Stimulated activated naive CD4-positive, alpha-beta T cell treated with Interleukin-2 at 50 U/mL for 16 hours (primary cell): Measurements from ENCODE around the gene SH3BGR.
"Not testable (repeated sequence)": the region's sequence is repeated elsewhere in the genome, so short reads cannot be mapped to it uniquely, and the experiment has no call there.

Experiments used
- DNase-seq: peaks from one replicate; lab custom pipeline; 2025; lab: John Stamatoyannopoulos, UW

The SH3BGR gene

GRCh38 chr21:39515684-39516472 is 64.1 kb downstream of the SH3BGR start:
- no peak for DNase-seq

- peak; percentile 11 for DNase-seq
Observed at GRCh38 chr21:39518055-39518846, 66.5 kb downstream of the SH3BGR start.

GRCh38 chr21:39518847-39519210 is 67.1 kb downstream of the SH3BGR start:
- no peak for DNase-seq

GRCh38 chr21:39519835-39520234 is 68.1 kb downstream of the SH3BGR start:
- no peak for DNase-seq

- DNase-seq, result no peak
Observed at GRCh38 chr21:39523399-39523798, 71.6 kb downstream of the SH3BGR start.

- no peak for DNase-seq
Observed at GRCh38 chr21:39523915-39524314, 72.1 kb downstream of the SH3BGR start.

GRCh38 chr21:39525129-39525528 is 73.4 kb downstream of the SH3BGR start:
- DNase-seq, result no peak

- no peak for DNase-seq
Observed at GRCh38 chr21:39525601-39526000, 73.8 kb downstream of the SH3BGR start.

GRCh38 chr21:39527067-39527595 is 75.4 kb downstream of the SH3BGR start:
- no peak for DNase-seq

- no peak for DNase-seq
Observed at GRCh38 chr21:39527664-39528381, 76.1 kb downstream of the SH3BGR start.

GRCh38 chr21:39529026-39529425 is 77.3 kb downstream of the SH3BGR start:
- DNase-seq, result no peak

- no peak for DNase-seq
Observed at GRCh38 chr21:39531064-39531463, 79.3 kb downstream of the SH3BGR start.

- DNase-seq, result no peak
Observed at GRCh38 chr21:39531840-39532239, 80.1 kb downstream of the SH3BGR start.

GRCh38 chr21:39533545-39534380 is 82.0 kb downstream of the SH3BGR start:
- DNase-seq, result no peak

- DNase-seq, result no peak
Observed at GRCh38 chr21:39535646-39536437, 84.1 kb downstream of the SH3BGR start.

- no peak for DNase-seq
Observed at GRCh38 chr21:39536835-39537234, 85.1 kb downstream of the SH3BGR start.

GRCh38 chr21:39537571-39537970 is 85.8 kb downstream of the SH3BGR start:
- no peak for DNase-seq

GRCh38 chr21:39538453-39539042 is 86.8 kb downstream of the SH3BGR start:
- no peak for DNase-seq

GRCh38 chr21:39540367-39540766 is 88.6 kb downstream of the SH3BGR start:
- not testable (repeated sequence) for DNase-seq

GRCh38 chr21:39542736-39543135 is 91.0 kb downstream of the SH3BGR start:
- DNase-seq, result no peak
